Transverse colon (tissue), 4 donors: ENCODE data around the gene ACSM5.
"Not testable (repeated sequence)": the region's sequence is repeated elsewhere in the genome, so short reads cannot be mapped to it uniquely, and the experiment has no call there.

ENCODE experiments used
- POLR2A ChIP-seq: fragments of 450-650 bp; IDR thresholded peaks from one replicate; pipeline ENCODE4 v1.6.1; 2016; ENCODE audit warnings: antibody characterized with exemption, mild to moderate bottlenecking, moderate library complexity
- POLR2AphosphoS5 ChIP-seq, 3 donors: sonication (generic); formaldehyde crosslinking; IDR thresholded peaks; one replicate each; pipeline ENCODE4 v1.6.1; 2016; ENCODE audit warnings: antibody characterized with exemption in 3 of 3
- TF ChIP-seq, protein P1 (sequence below), 5 experiments: fragments of 200-600 bp in 3 of 5; fragments of 450-650 bp in 2 of 5; sonication (generic) in 3 of 5; IDR thresholded peaks; 1 replicate in 2 of 5; 2 replicates in 3 of 5; pipeline ENCODE4 v1.5.1; 2016 to 2017; ENCODE audit warnings: antibody characterized with exemption in 5 of 5, inconsistent platforms in 3 of 5, mild to moderate bottlenecking in 2 of 5, moderate library complexity in 1 of 5

DNA sequence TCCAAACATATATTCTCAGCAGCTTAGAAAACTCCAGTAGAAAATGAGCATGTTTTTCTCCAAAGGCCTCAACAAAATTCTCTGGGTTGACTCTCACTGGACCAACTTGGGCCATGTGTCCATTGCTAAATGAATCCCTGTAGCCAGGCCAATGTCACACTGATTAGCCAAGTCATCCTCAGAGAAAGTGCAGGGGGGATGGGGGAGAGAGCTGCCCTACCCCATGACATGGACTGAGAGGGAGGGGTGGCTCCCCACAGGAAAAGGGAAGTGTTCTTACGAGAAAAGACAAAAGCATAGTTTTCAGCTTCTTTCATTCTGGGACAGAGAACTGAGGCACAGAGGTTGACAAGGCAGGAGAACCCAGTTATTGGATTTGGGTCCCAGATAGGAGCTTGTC is 74.7 kb downstream of the ACSM5 start:
- TF ChIP-seq, protein P1, sequence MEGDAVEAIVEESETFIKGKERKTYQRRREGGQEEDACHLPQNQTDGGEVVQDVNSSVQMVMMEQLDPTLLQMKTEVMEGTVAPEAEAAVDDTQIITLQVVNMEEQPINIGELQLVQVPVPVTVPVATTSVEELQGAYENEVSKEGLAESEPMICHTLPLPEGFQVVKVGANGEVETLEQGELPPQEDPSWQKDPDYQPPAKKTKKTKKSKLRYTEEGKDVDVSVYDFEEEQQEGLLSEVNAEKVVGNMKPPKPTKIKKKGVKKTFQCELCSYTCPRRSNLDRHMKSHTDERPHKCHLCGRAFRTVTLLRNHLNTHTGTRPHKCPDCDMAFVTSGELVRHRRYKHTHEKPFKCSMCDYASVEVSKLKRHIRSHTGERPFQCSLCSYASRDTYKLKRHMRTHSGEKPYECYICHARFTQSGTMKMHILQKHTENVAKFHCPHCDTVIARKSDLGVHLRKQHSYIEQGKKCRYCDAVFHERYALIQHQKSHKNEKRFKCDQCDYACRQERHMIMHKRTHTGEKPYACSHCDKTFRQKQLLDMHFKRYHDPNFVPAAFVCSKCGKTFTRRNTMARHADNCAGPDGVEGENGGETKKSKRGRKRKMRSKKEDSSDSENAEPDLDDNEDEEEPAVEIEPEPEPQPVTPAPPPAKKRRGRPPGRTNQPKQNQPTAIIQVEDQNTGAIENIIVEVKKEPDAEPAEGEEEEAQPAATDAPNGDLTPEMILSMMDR (IDR thresholded peaks at IDR 0.05), result not testable (repeated sequence)
- not testable (repeated sequence) for TF ChIP-seq POLR2A; POLR2AphosphoS5 (IDR thresholded peaks at IDR 0.05)
